KMS-11 (cell line): Measurements from ENCODE around the gene MTF2.

ENCODE experiments used
- H2AFZ ChIP-seq: fragments of 200-600 bp; sonication (generic); 2 replicates; pipeline ENCODE4 v1.6.1; 2016; ENCODE audit warnings: antibody characterized with exemption, mixed run types, low read depth
- H3K27ac ChIP-seq: fragments of 200-600 bp; sonication (generic); 2 replicates; pipeline ENCODE4 v1.6.1; 2016; ENCODE audit warnings: mild to moderate bottlenecking, mixed run types
- H3K27me3 ChIP-seq: fragments of 200-600 bp; sonication (generic); 2 replicates; pipeline ENCODE4 v1.6.1; 2017; ENCODE audit warnings: mild to moderate bottlenecking, low read depth, mixed run types, moderate library complexity; ENCODE audit not compliant: insufficient read depth
- H3K36me3 ChIP-seq: fragments of 200-600 bp; sonication (generic); 2 replicates; pipeline ENCODE4 v1.6.1; 2017; ENCODE audit warnings: mild to moderate bottlenecking, mixed run types; ENCODE audit not compliant: insufficient read depth
- H3K4me1 ChIP-seq: fragments of 200-600 bp; sonication (generic); 2 replicates; pipeline ENCODE4 v1.6.1; 2016; ENCODE audit warnings: mild to moderate bottlenecking, low read depth, mixed run types; ENCODE audit not compliant: poor library complexity, severe bottlenecking
- H3K4me2 ChIP-seq: fragments of 200-600 bp; sonication (generic); 2 replicates; pipeline ENCODE4 v1.7.0; 2016; ENCODE audit warnings: mild to moderate bottlenecking, mixed run types
- H3K4me3 ChIP-seq: fragments of 200-600 bp; sonication (generic); IDR thresholded peaks from 2 replicates; pipeline ENCODE4 v1.6.1; 2017; ENCODE audit warnings: low read depth, low read length, mixed read lengths; ENCODE audit not compliant: insufficient read depth
- H3K79me2 ChIP-seq: fragments of 200-600 bp; sonication (generic); 2 replicates; pipeline ENCODE4 v1.6.1; 2016; ENCODE audit warnings: low read depth, mixed run types; ENCODE audit not compliant: insufficient read depth
- H3K9ac ChIP-seq: fragments of 200-600 bp; sonication (generic); 2 replicates; pipeline ENCODE4 v1.6.1; 2016; ENCODE audit warnings: mild to moderate bottlenecking, mixed run types
- H4K20me1 ChIP-seq: fragments of 200-600 bp; sonication (generic); 2 replicates; pipeline ENCODE4 v1.6.1; 2016; ENCODE audit warnings: mild to moderate bottlenecking, mixed run types; ENCODE audit not compliant: insufficient read depth
- CTCF ChIP-seq: fragments of 200-600 bp; sonication (generic); conservative IDR thresholded peaks from 2 replicates; pipeline ENCODE4 v1.6.1; 2017; ENCODE audit warnings: low read depth, mild to moderate bottlenecking, antibody characterized with exemption, low read length, moderate library complexity, mixed read lengths

MTF2 gene

GRCh38 chr1:93177991-93178390 lies 98.9 kb downstream of the MTF2 start:
- Histone ChIP-seq H3K27me3 (no peaks in the 10 kb centered on the region), H3K36me3 (no peaks in the 10 kb centered on the region), H4K20me1 (no peaks in the 10 kb centered on the region; the same call in 1 of the 2 replicates), H3K4me2 (peak overlapping the region; percentile 66), H2AFZ (no peak overlapping the region), H3K27ac (no peak overlapping the region), H3K9ac (no peak overlapping the region), H3K4me3 (no peak overlapping the region), H3K79me2 (peaks cover 82% of the 10 kb centered on the region), H3K4me1 (peaks cover 29% of the 10 kb centered on the region)
- no peak for TF ChIP-seq CTCF

- TF ChIP-seq CTCF = no peak
- Histone ChIP-seq H3K4me1 (peaks cover 33% of the 10 kb centered on the region), H3K27ac (no peak overlapping the region), H3K36me3 (no peaks in the 10 kb centered on the region), H3K9ac (peak overlapping the region; percentile 82; the same call in 1 of the 2 replicates), H3K4me3 (no peak overlapping the region), H2AFZ (no peak overlapping the region), H3K79me2 (peaks cover 81% of the 10 kb centered on the region), H3K27me3 (no peaks in the 10 kb centered on the region), H3K4me2 (peak overlapping the region; percentile 66), H4K20me1 (no peaks in the 10 kb centered on the region; the same call in 1 of the 2 replicates)
These were observed 99.3 kb downstream of the MTF2 start for GRCh38 chr1:93178418-93178817.

- Histone ChIP-seq H3K4me3 (peak within 1 kb of the TSS; percentile 47), H3K4me1 (peaks cover 35% of the 10 kb centered on the region), H4K20me1 (no peaks in the 10 kb centered on the region; the same call in 1 of the 2 replicates), H3K4me2 (peak within 1 kb of the TSS; percentile 66), H3K27me3 (no peaks in the 10 kb centered on the region), H2AFZ (peak within 1 kb of the TSS; percentile 71), H3K79me2 (peaks cover 67% of the 10 kb centered on the region), H3K9ac (peak within 1 kb of the TSS; percentile 82), H3K36me3 (no peaks in the 10 kb centered on the region), H3K27ac (peak within 1 kb of the TSS; percentile 92)
- TF ChIP-seq CTCF = no peak
These were observed 101.0 kb downstream of the MTF2 start, which contains the start of gene TMED5 for GRCh38 chr1:93179886-93180722. Gene TMED5 (minus strand): TSS chr1:93180413. CDS start chr1:93180242, 171 bp downstream.

- peak within 1 kb of the TSS; percentile 82 for H3K9ac ChIP-seq
- H3K36me3 ChIP-seq = no peaks in the 10 kb centered on the region
- peaks cover 35% of the 10 kb centered on the region for H3K4me1 ChIP-seq
- no peaks in the 10 kb centered on the region for H3K27me3 ChIP-seq
- TF ChIP-seq CTCF = no peak
- H3K27ac ChIP-seq = peak within 1 kb of the TSS; percentile 92
- peak within 1 kb of the TSS; percentile 71 for H2AFZ ChIP-seq
- H3K79me2 ChIP-seq = peaks cover 61% of the 10 kb centered on the region
- peak within 1 kb of the TSS; percentile 47 for H3K4me3 ChIP-seq
- peak within 1 kb of the TSS; percentile 66 for H3K4me2 ChIP-seq
- no peaks in the 10 kb centered on the region; the same call in 1 of the 2 replicates for H4K20me1 ChIP-seq
These were observed 101.9 kb downstream of the MTF2 start, which contains the start of gene CCDC18 for GRCh38 chr1:93180723-93181613. Gene CCDC18 (plus strand): TSS chr1:93180724. CDS start chr1:93183362, 2,638 bp downstream.
